ENCODE data around the gene DHRS12. TPM values are rescaled to one million over a fixed set of nuclear protein-coding genes. Genes with fewer than 3 reads are reported as not detected.

DHRS12 gene
- total and polyA plus RNA-seq, 2 donors from 2014 or later = 20.4 to 36.1 TPM

DNA sequence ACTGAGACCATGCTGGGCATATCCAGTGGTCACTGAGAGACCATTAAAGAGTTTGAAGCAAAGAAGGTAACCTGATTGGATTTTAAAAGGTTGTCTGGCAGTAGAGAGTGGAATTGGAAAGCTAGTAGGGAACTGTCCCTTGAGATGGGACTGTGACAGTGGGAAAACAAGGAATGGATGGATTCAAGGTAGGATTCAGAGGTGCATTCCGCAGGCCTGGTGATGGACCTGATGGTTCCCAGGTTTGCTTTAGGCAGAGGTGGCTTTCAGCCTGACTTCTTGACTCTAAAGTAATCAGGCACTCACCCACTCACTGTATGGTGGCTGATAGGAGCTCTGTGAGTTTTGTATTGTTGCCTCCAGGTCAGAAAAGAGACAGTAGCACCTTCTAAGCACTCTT lies 73.0 kb downstream of the DHRS12 start:
- no peaks in the 10 kb centered on the region for H3K27me3 ChIP-seq (ENCODE audit: control insufficient read depth, insufficient read depth, low read length)
- no peaks in the 10 kb centered on the region for H3K9me3 ChIP-seq (ENCODE audit: control insufficient read depth in 2 of 3, insufficient read depth in 1 of 3, low read length in 3 of 3)
- peaks cover 0 to 13% (median 13%) of the 10 kb centered on the region in 3 donors for H3K4me1 ChIP-seq (ENCODE audit: control insufficient read depth in 2 of 3, insufficient read depth in 2 of 3, low read depth in 1 of 3, low read length in 3 of 3)
- intact Hi-C loops (cut with DNase I) = no loop called here
- H3K27ac ChIP-seq (ENCODE audit: low read depth in 2 of 2, low read length in 2 of 2) = peak overlapping the region in 1 of 2 donors; percentile 49
- no peak overlapping the region for H3K4me3 ChIP-seq (ENCODE audit: low read length in 3 of 3)
- peaks cover 0 to 7% (median 2%) of the 10 kb centered on the region in 3 donors for H3K36me3 ChIP-seq (ENCODE audit: control insufficient read depth in 2 of 3, insufficient read depth in 3 of 3, low read length in 3 of 3)
- no peak for DNase-seq
- no peak overlapping the region for H3K9ac ChIP-seq (ENCODE audit: low read length in 3 of 3)
- FAIRE-seq = no peak
- TF ChIP-seq CTCF (IDR thresholded peaks at IDR 0.05; ENCODE audit: borderline replicate concordance, extremely low read depth, insufficient read depth) = no peak

GRCh38 chr13:51729866-51730553 lies 74.0 kb downstream of the DHRS12 start:
- H3K27ac ChIP-seq (ENCODE audit: low read depth in 2 of 2, low read length in 2 of 2) = peak overlapping the region; percentile 41 to 49
- no peak overlapping the region for H3K4me3 ChIP-seq (ENCODE audit: low read length in 3 of 3)
- DNase-seq (peak in 1 of 5 donors; percentile 37), FAIRE-seq (no peak)
- TF ChIP-seq CTCF (IDR thresholded peaks at IDR 0.05; ENCODE audit: borderline replicate concordance, extremely low read depth, insufficient read depth) = no peak
- H3K27me3 ChIP-seq (ENCODE audit: control insufficient read depth, insufficient read depth, low read length) = no peaks in the 10 kb centered on the region
- peaks cover 0 to 7% (median 3%) of the 10 kb centered on the region in 3 donors for H3K36me3 ChIP-seq (ENCODE audit: control insufficient read depth in 2 of 3, insufficient read depth in 3 of 3, low read length in 3 of 3)
- intact Hi-C loops (cut with DNase I) = no loop called here
- H3K9ac ChIP-seq (ENCODE audit: low read length in 3 of 3) = no peak overlapping the region
- H3K9me3 ChIP-seq (ENCODE audit: control insufficient read depth in 2 of 3, insufficient read depth in 1 of 3, low read length in 3 of 3) = no peaks in the 10 kb centered on the region
- H3K4me1 ChIP-seq (ENCODE audit: control insufficient read depth in 2 of 3, insufficient read depth in 2 of 3, low read depth in 1 of 3, low read length in 3 of 3) = peaks cover 0 to 13% (median 13%) of the 10 kb centered on the region in 3 donors

GRCh38 chr13:51728972-51729371 lies 75.0 kb downstream of the DHRS12 start:
- Histone ChIP-seq H3K4me3 (ENCODE audit: low read length in 3 of 3) (no peak overlapping the region), H3K27ac (ENCODE audit: low read depth in 2 of 2, low read length in 2 of 2) (no peak overlapping the region), H3K36me3 (ENCODE audit: control insufficient read depth in 2 of 3, insufficient read depth in 3 of 3, low read length in 3 of 3) (peaks cover 0 to 7% (median 3%) of the 10 kb centered on the region in 3 donors), H3K27me3 (ENCODE audit: control insufficient read depth, insufficient read depth, low read length) (no peaks in the 10 kb centered on the region), H3K9ac (ENCODE audit: low read length in 3 of 3) (no peak overlapping the region), H3K9me3 (ENCODE audit: control insufficient read depth in 2 of 3, insufficient read depth in 1 of 3, low read length in 3 of 3) (no peaks in the 10 kb centered on the region), H3K4me1 (ENCODE audit: control insufficient read depth in 2 of 3, insufficient read depth in 2 of 3, low read depth in 1 of 3, low read length in 3 of 3) (peaks cover 0 to 13% (median 13%) of the 10 kb centered on the region in 3 donors)
- DNase-seq = no peak
- FAIRE-seq = no peak
- intact Hi-C loops (cut with DNase I) = no loop called here
- no peak for TF ChIP-seq CTCF (IDR thresholded peaks at IDR 0.05; ENCODE audit: borderline replicate concordance, extremely low read depth, insufficient read depth)

All from kidney (tissue), 14 donors.